ENCODE measurements around the gene MIGA1. TPM values are rescaled to one million over a fixed set of nuclear protein-coding genes. Genes with fewer than 3 reads are reported as not detected.
A peak's percentile ranks its signal among the peaks of the same experiment; 100 is the strongest.

Gene MIGA1
- total and polyA plus RNA-seq, 2 of the 4 experiments (the other 2 are of a cell fraction), result 5.7 to 16.3 TPM

DNA sequence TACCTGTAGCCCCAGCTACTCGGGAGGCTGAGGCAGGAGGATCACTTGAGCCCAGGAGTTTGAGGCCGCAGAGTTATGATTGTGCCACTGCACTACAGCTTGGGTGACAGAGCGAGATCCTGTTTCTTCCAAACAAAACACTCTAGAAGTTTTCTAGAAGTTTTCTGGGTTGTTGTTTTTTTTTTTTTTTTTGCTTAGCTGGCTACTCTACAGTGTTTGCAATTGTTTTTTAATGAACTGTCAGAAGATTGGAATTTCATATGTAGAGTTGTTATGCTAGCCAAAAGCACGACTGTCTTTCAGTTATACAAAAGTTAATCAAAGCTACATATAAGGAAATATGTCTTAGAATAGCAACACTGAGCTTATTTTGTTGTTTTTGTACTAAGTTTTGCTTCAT, 78.1 kb downstream of the MIGA1 start:
- no TSS peak for BruUV-seq (replicated peaks)
- TF ChIP-seq BHLHE40 (IDR thresholded peaks at IDR 0.05; ENCODE audit: low read depth, low read length), result no peak
- TF ChIP-seq MXI1 (IDR thresholded peaks at IDR 0.05; ENCODE audit: borderline replicate concordance, low read depth, low read length), result no peak
- TF ChIP-seq FOS (IDR thresholded peaks at IDR 0.05; ENCODE audit: low read depth, low read length), result no peak
- TF ChIP-seq MAFK (IDR thresholded peaks at IDR 0.05; ENCODE audit: low read depth, low read length), result peak; percentile 49
- TF ChIP-seq USF2 (IDR thresholded peaks at IDR 0.05; ENCODE audit: low read depth, low read length), result no peak
- Histone ChIP-seq H4K91ac (ENCODE audit: insufficient read depth, low read depth, low read length) (no peak overlapping the region), H3K56ac (ENCODE audit: extremely low read depth, insufficient read depth, low read length) (no peak overlapping the region), H4K5ac (ENCODE audit: low read depth, low read length) (no peak overlapping the region), H3K4me1 (ENCODE audit: control insufficient read depth, insufficient read depth, low read length) (peaks cover 2% of the 10 kb centered on the region; the same call in 1 of the 2 replicates), H3K23ac (ENCODE audit: low read depth, low read length) (no peak overlapping the region), H3K27ac (ENCODE audit: insufficient read depth, low read length) (peak overlapping the region; percentile 63; the same call in 1 of the 2 replicates), H3K4me2 (ENCODE audit: low read depth, low read length) (no peak overlapping the region), H3K36me3 (ENCODE audit: control insufficient read depth, insufficient read depth, low read length) (peaks cover 2% of the 10 kb centered on the region; the same call in 1 of the 2 replicates), H3K4me3 (ENCODE audit: insufficient read depth, low read depth, low read length) (no peak overlapping the region), H2AK5ac (ENCODE audit: low read depth, low read length) (0 out of 2 replicates have a peak overlapping the region, but pooled peaks have one; percentile 70), H3K79me1 (ENCODE audit: low read depth in 1 of 2, low read length in 2 of 2) (peaks cover 9 to 26% of the 10 kb centered on the region in 2 experiments; a peak in 3 of 4 replicates), H3K9ac (ENCODE audit: low read depth, low read length) (no peak overlapping the region), H2BK120ac (ENCODE audit: low read depth, low read length) (no peak overlapping the region), H3K18ac (ENCODE audit: low read depth, low read length) (no peak overlapping the region), H4K8ac (ENCODE audit: low read depth in 2 of 2, low read length in 2 of 2) (no peak overlapping the region), H2BK20ac (ENCODE audit: low read depth, low read length) (no peak overlapping the region), H3K14ac (replicated peaks; ENCODE audit: low read depth, low read length) (no peak overlapping the region), H2AFZ (replicated peaks; ENCODE audit: low read length, poor library complexity) (no peak overlapping the region), H2BK15ac (ENCODE audit: low read depth, low read length) (no peak overlapping the region), H3K9me3 (ENCODE audit: control insufficient read depth, insufficient read depth, low read length) (peaks cover 2% of the 10 kb centered on the region; the same call in 1 of the 2 replicates), H3K4ac (ENCODE audit: low read depth, low read length) (no peak overlapping the region), H3K27me3 (ENCODE audit: control insufficient read depth, insufficient read depth, low read length) (no peaks in the 10 kb centered on the region), H3K9me1 (ENCODE audit: insufficient read depth, low read length) (no peaks in the 10 kb centered on the region; the same call in 1 of the 2 replicates), H2BK5ac (ENCODE audit: low read depth, low read length, poor library complexity, severe bottlenecking) (no peak overlapping the region), H4K20me1 (ENCODE audit: insufficient read depth, low read length) (no peaks in the 10 kb centered on the region), H2AK9ac (replicated peaks; ENCODE audit: low read depth, low read length, poor library complexity) (no peak overlapping the region)
- peak; percentile 57 for DNase-seq
- no CpG with 5 or more reads among the region's 4 CpGs for WGBS, 2 experiments (ENCODE audit: extremely low coverage in 2 of 2, insufficient read length in 1 of 2)
- ATAC-seq (ENCODE audit: low read depth), result peak; percentile 71
- in situ Hi-C loops (cut with MboI; ENCODE audit: low sequenced_read_pairs) (no loop called here), intact Hi-C loops (cut with micrococcal nuclease) (no loop called here), dilution Hi-C loops (cut with HindIII; ENCODE audit: low sequenced_read_pairs, unreplicated experiment) (no loop called here)
- ChIA-PET POLR2A (ENCODE audit: unreplicated experiment) (interaction anchor here (0.6 kb wide), 1 partner anchor 54 kb away, joined by 3 read pairs; no protein-coding TSS in a partner anchor), CTCF (interaction anchor here (0.6 kb wide), 1 partner anchor 60 kb away, joined by 3 read pairs; no protein-coding TSS in a partner anchor)

Measured in IMR-90 (cell line).